Measurements from ENCODE around the gene FBXO5.
A peak's percentile ranks its signal among the peaks of the same experiment; 100 is the strongest.

- TF ChIP-seq CTCF (IDR thresholded peaks at IDR 0.05; ENCODE audit: low read depth, low read length) (no peak), MYC (IDR thresholded peaks at IDR 0.05; ENCODE audit: low read depth, low read length) (peak; percentile 90), POLR2A (IDR thresholded peaks at IDR 0.05; ENCODE audit: extremely low read depth, insufficient read length) (peak; percentile 62)
Measured at GRCh38 chr6:152982904-152983636, at the start of gene FBXO5.
